Uterus (tissue), 2 donors: ENCODE results near the gene UBE2O.

Source experiments
- CTCF ChIP-seq, 4 experiments: fragments of 200-600 bp in 2 of 4; fragments of 450-650 bp in 2 of 4; sonication (generic) in 2 of 4; IDR thresholded peaks; one replicate each; pipeline ENCODE4 v1.5.1; 2016 to 2019; ENCODE audit warnings: antibody characterized with exemption in 4 of 4, mild to moderate bottlenecking in 2 of 4, moderate library complexity in 1 of 4
- POLR2A ChIP-seq, 2 donors: fragments of 450-650 bp; IDR thresholded peaks; one replicate each; pipeline ENCODE4 v1.6.1; 2016; ENCODE audit warnings: antibody characterized with exemption in 2 of 2, mild to moderate bottlenecking in 1 of 2, moderate library complexity in 1 of 2

GRCh38 chr17:76378548-76379274 is 74.2 kb downstream of the UBE2O start:
- TF ChIP-seq CTCF (IDR thresholded peaks at IDR 0.05) (no peak), POLR2A (IDR thresholded peaks at IDR 0.05) (no peak)
